ENCODE measurements around the gene USP31.

DNA sequence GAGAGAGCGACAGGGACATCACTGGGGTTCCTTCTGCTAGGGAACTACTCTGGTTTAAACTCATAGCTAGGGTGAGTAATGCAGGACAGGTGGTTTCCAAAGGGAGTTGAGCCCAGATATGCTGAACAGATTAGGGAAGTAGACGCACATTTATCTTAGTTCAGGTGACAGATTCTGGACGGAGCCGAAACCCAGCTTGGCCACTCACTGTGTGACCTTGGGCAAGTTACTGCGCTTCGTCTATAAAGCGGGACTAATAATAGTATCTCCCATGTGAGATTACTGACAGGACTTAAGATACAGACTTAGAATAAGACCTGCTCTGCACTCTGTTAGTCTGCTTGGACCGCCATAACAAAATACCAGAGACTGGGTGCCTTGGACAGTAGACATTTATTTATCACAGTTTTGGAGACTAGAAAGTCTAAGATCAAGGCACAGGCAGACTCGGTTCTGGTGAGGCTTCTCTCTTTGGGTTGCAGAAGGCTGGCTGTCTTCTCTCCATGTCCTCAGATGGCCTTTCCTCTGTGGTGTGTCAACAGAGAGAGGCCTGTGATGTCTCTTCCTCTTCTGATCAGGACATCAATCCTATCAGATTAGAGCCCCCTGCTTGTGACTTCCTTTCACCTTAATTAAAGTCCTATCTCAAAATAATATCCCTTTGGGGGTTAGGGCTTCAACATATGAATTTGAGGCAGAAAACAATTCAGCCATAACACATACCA lies 45.4 kb upstream of the USP31 start:
- TF ChIP-seq, protein P1, sequence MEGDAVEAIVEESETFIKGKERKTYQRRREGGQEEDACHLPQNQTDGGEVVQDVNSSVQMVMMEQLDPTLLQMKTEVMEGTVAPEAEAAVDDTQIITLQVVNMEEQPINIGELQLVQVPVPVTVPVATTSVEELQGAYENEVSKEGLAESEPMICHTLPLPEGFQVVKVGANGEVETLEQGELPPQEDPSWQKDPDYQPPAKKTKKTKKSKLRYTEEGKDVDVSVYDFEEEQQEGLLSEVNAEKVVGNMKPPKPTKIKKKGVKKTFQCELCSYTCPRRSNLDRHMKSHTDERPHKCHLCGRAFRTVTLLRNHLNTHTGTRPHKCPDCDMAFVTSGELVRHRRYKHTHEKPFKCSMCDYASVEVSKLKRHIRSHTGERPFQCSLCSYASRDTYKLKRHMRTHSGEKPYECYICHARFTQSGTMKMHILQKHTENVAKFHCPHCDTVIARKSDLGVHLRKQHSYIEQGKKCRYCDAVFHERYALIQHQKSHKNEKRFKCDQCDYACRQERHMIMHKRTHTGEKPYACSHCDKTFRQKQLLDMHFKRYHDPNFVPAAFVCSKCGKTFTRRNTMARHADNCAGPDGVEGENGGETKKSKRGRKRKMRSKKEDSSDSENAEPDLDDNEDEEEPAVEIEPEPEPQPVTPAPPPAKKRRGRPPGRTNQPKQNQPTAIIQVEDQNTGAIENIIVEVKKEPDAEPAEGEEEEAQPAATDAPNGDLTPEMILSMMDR (IDR thresholded peaks at IDR 0.05): no peak
- no peak for TF ChIP-seq POLR2A (IDR thresholded peaks at IDR 0.05)
- TF ChIP-seq POLR2AphosphoS5 (IDR thresholded peaks at IDR 0.05): no peak
